ENCODE measurements around the gene SCGN.

The SCGN gene

DNA sequence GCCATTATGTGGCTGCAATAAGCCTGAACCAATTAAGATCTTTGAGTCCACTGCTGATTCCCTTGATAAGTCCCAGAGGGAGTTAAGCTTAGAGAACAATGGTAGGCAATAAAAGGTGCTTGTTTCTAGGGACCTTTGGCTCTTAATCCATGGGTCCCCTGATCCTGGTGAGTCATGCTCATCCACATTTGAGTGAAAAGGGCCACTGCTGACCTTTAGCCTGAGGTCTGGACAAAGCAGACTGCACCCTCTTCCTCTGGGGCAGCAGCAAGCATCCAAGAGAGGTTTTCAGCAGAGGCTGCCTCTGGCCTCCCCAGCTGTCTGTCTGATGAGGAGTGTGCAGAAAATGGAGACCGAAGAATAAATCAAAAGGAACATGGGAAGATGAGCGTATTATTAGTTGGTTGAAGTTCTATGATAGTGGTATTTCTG is 16.1 kb upstream of the SCGN start:
- Histone ChIP-seq H4K20me1 (no peaks in the 10 kb centered on the region), H3K4me3 (no peak overlapping the region), H3K9ac (no peak overlapping the region), H3K36me3 (no peaks in the 10 kb centered on the region), H3K27ac (no peak overlapping the region), H3K9me3 (replicated peaks in 1 of 11) (no peaks in the 10 kb centered on the region), H3K4me2 (no peak overlapping the region), H3K4me1 (no peaks in the 10 kb centered on the region), H3K27me3 (no peaks in the 10 kb centered on the region)
- no peak for TF ChIP-seq Cebpa-rat (IDR thresholded peaks at IDR 0.05)

DNA sequence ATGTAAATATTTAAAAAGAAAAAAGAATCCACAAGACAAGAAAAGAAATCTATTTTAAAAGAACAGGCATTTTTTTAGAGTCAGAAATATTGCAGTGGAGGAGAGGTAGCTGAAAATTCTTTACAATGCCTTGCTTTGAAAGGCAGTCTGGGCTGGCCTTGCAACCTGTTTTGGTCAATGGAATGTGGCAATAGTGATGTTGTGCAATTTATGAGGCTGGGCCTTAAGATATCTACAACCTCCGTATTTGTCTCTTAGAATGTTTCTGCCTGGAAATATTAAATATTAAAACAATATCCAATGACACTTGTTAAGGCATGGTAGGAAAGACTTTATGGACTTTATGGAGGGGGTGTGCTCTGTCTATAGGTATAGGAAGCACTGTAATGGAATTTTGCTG is 14.8 kb upstream of the SCGN start:
- no peak overlapping the region for H3K4me3 ChIP-seq
- no peak overlapping the region for H3K27ac ChIP-seq
- H3K9me3 ChIP-seq (replicated peaks in 1 of 11) = no peaks in the 10 kb centered on the region
- H3K36me3 ChIP-seq = no peaks in the 10 kb centered on the region
- no peaks in the 10 kb centered on the region for H4K20me1 ChIP-seq
- no peaks in the 10 kb centered on the region for H3K27me3 ChIP-seq
- H3K4me2 ChIP-seq = no peak overlapping the region
- no peak overlapping the region for H3K9ac ChIP-seq
- no peak for TF ChIP-seq Cebpa-rat (IDR thresholded peaks at IDR 0.05)
- H3K4me1 ChIP-seq = no peaks in the 10 kb centered on the region

DNA sequence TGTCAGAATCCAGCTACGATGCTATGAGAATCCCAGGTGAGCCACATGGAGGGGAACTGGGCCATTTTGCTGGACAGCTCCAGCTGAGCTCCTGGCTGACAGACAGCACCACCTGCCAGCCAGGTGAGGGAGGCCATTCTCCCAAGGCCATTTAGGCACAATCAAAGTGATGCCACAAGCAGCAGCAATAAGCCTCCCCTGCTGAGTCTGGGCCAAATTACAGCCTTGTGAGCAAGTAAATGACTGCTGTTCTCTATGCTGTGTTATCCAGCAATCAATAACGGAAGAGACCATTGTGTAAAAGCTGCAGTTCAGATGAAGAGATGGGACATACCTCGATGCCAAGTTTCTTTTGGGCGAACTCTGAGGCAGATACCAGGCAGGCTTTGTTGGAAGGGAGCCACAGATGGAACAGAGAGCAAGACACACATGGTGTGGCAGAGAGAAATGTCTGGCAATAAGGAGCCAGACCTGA is 14.0 kb upstream of the SCGN start:
- Histone ChIP-seq H3K36me3 (no peaks in the 10 kb centered on the region), H3K4me1 (no peaks in the 10 kb centered on the region), H3K4me2 (no peak overlapping the region), H4K20me1 (no peaks in the 10 kb centered on the region), H3K4me3 (no peak overlapping the region), H3K27ac (no peak overlapping the region), H3K9me3 (replicated peaks in 1 of 11) (no peaks in the 10 kb centered on the region), H3K27me3 (no peaks in the 10 kb centered on the region), H3K9ac (no peak overlapping the region)
- TF ChIP-seq Cebpa-rat (IDR thresholded peaks at IDR 0.05) = no peak

DNA sequence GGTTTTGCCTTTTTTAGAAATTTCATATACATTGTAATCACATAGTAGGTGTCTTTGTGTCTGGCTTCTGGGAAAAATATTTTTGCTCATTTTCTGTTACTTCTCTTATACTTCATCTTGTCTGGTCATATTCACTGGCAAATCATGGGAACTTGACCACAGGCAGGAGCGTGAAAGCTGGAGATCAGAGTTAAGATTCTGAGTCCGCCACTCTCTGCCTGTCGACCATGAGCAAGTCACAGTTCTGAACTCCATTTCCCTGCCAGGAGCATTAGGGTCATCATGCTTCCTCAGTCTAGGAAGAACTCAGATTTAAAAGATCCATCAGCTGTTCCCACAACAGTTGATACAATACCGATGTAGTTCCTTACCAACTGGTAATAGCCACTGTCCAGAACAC is 12.4 kb upstream of the SCGN start:
- Histone ChIP-seq H3K27me3 (no peaks in the 10 kb centered on the region), H3K4me2 (no peak overlapping the region)
- no peak for TF ChIP-seq Cebpa-rat (IDR thresholded peaks at IDR 0.05)

DNA sequence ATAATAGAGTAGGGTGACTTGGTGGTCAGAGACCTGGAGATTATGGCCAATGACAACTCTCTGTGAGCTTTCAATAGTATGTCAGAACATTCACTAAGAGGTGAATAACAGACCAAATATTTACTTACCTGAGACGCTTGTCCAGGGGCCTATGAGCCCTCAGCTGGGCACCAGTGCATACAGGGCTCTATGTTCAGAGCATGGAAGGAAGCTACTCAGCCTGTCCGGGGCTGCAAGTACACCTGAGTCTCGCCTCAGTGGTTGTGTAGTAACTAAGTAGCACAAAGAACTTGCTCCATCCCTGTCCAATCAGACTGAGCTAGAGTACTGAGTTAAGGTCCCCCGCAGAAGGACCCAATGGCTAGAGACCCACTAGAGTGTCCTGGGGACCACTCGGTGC is 11.6 kb upstream of the SCGN start:
- TF ChIP-seq Cebpa-rat (IDR thresholded peaks at IDR 0.05) = no peak
- no peaks in the 10 kb centered on the region for H4K20me1 ChIP-seq
- H3K36me3 ChIP-seq = no peaks in the 10 kb centered on the region
- H3K4me1 ChIP-seq = no peaks in the 10 kb centered on the region
- H3K27ac ChIP-seq = no peak overlapping the region
- no peaks in the 10 kb centered on the region for H3K9me3 ChIP-seq (replicated peaks in 1 of 11)
- H3K4me3 ChIP-seq = no peak overlapping the region
- no peak overlapping the region for H3K4me2 ChIP-seq
- no peaks in the 10 kb centered on the region for H3K27me3 ChIP-seq
- no peak overlapping the region for H3K9ac ChIP-seq

More for the DNA sequence above, 12.4 kb upstream of the SCGN start:
- H3K4me1 ChIP-seq = no peaks in the 10 kb centered on the region
- H3K4me3 ChIP-seq = no peak overlapping the region
- no peak overlapping the region for H3K27ac ChIP-seq
- H4K20me1 ChIP-seq = no peaks in the 10 kb centered on the region
- no peak overlapping the region for H3K9ac ChIP-seq
- H3K36me3 ChIP-seq = no peaks in the 10 kb centered on the region
- no peaks in the 10 kb centered on the region for H3K9me3 ChIP-seq (replicated peaks in 1 of 11)

DNA sequence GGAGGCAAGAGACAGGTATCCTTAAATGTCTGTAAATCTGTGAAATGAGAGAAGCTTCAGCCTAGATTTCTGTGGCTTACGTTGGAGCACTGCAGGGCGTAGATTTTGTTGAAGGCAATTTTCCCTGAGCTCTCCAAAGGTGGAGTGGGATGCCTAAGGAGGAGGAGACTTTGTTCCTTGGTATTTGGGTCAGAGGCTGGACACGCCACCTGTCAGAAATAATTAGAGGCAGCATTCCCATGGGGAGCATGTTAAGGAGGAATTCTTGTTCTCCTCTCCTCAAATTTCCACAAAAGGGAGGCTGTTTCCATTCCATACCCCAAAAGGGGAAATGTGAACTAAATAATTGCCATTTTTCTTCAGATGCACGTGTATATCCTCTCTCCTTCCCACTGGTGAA is 11.1 kb upstream of the SCGN start:
- H3K27me3 ChIP-seq = no peaks in the 10 kb centered on the region
- no peaks in the 10 kb centered on the region for H3K9me3 ChIP-seq (replicated peaks in 1 of 11)
- no peaks in the 10 kb centered on the region for H4K20me1 ChIP-seq
- no peaks in the 10 kb centered on the region for H3K4me1 ChIP-seq
- no peak overlapping the region for H3K4me3 ChIP-seq
- H3K27ac ChIP-seq = no peak overlapping the region
- no peak for TF ChIP-seq Cebpa-rat (IDR thresholded peaks at IDR 0.05)
- no peak overlapping the region for H3K9ac ChIP-seq
- no peak overlapping the region for H3K4me2 ChIP-seq
- H3K36me3 ChIP-seq = no peaks in the 10 kb centered on the region

DNA sequence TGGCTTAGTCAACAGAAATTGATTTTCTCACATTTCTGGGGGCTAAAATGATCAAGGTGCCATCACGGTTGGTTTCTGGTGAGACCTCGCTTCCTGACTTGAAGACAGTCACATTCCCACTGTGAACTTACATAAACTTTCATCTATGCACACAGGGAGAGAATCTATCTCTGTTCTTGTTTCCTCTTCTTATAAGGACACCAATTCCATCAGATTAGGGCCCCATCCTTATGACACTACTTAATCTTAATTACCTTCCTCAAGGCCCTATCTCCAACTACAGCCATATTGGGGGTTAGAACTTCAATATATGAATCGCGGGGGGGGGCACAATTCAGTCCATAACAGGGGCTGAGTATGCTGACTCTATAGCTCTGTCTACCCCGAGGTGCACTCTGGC is 10.6 kb upstream of the SCGN start:
- Histone ChIP-seq H3K36me3 (no peaks in the 10 kb centered on the region), H3K9ac (no peak overlapping the region), H3K4me1 (no peaks in the 10 kb centered on the region), H3K27me3 (no peaks in the 10 kb centered on the region), H3K27ac (no peak overlapping the region), H4K20me1 (no peaks in the 10 kb centered on the region), H3K4me2 (no peak overlapping the region), H3K4me3 (no peak overlapping the region), H3K9me3 (replicated peaks in 1 of 11) (no peaks in the 10 kb centered on the region)
- no peak for TF ChIP-seq Cebpa-rat (IDR thresholded peaks at IDR 0.05)

DNA sequence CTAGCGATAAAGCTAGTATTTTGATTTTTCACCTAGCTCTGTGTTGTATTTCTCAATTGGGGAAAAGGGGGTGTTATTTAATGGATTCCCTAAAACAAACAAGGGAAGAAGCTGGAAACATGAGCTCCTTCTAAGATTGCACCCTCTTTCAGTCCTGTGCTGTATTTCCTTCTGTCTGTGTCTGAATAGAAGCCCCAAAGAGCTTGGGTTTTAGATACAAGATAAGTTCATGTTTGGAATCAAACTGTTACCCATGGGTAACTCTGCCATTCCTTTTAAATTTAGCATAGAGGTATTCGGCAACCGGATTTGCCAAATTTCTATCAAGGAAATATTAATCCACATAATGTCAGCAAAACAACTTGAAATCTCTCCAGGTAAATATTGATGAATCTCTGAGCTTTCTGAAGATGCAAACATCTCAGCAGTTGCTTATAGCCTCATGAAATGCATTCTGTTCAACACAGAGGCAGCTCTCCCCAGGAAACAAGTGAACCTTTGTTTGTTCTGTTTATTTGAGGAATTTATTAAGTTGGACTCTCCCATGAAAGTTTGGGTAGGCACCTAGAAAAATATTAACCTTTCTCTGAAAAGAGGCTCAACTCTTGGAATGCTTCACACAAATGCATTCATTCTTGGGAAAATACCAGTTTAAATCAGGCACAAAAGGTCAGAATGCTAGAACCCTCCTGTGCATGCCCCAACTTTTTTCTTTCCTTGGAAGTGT is 9.9 kb upstream of the SCGN start:
- Histone ChIP-seq H3K4me2 (no peak overlapping the region), H3K27me3 (no peaks in the 10 kb centered on the region)
- no peak for TF ChIP-seq Cebpa-rat (IDR thresholded peaks at IDR 0.05)

DNA sequence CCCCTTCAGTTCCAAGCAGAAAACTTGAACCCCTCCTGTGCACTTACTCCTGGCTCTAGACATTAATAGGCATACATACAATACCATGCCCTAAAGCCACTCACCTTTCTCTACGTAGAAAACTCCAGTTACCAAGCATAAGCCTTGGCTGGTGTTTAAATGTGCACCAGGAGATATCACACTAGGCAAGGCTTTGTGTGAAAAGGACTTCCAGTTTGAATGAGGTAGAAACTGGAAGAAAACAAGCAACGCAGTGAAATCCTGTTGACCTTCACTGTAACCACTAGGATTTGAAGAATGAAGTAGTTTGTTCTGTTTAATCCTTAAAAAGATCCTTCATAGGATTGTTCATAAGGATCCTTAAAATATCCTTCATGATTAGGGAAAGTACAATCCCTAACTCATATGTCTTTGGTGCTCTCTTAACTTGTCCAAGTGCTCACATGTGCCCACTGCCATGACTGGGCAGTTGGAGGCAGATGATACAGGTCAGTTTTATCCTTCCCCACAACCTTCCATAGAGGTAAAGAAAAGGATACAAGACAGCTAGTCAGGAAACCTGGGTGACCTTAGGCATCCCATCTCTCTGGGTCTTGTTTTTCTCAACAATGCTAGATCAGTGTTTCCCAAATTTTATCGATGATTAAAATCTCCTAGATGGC is 9.2 kb upstream of the SCGN start:
- H3K27me3 ChIP-seq = no peaks in the 10 kb centered on the region
- no peak for TF ChIP-seq Cebpa-rat (IDR thresholded peaks at IDR 0.05)

More for the DNA sequence above, 9.9 kb upstream of the SCGN start:
- H3K27ac ChIP-seq = no peak overlapping the region
- H3K4me1 ChIP-seq = no peaks in the 10 kb centered on the region
- no peaks in the 10 kb centered on the region for H4K20me1 ChIP-seq
- no peaks in the 10 kb centered on the region for H3K9me3 ChIP-seq (replicated peaks in 1 of 11)
- no peak overlapping the region for H3K9ac ChIP-seq
- no peaks in the 10 kb centered on the region for H3K36me3 ChIP-seq
- H3K4me3 ChIP-seq = no peak overlapping the region

DNA sequence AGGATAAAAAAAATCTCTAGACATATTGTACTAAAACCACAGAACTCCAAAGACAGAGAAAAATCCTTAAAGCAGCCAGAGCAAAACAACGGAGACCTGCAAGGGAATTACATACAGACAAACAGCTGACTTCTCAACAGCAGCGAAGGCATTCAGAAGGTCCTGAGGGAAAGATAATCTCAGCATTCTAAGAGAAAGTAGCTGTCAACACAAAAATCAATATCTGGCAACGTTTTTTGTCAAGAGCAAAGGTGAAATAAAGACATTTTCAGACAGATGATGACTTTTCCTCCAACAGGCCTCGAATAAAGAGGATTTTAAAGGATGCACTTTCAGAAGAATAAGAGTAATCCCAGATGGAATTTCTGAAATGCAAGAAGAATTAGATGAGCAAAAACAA is 6.1 kb upstream of the SCGN start:
- H3K4me1 ChIP-seq = peaks cover 0 to 6% (median 0%) of the 10 kb centered on the region in 10 experiments; a peak in 1 of 20 replicates
- H3K9me3 ChIP-seq (replicated peaks in 1 of 11) = no peaks in the 10 kb centered on the region
- H4K20me1 ChIP-seq = no peaks in the 10 kb centered on the region
- no peak overlapping the region for H3K4me2 ChIP-seq
- H3K9ac ChIP-seq = no peak overlapping the region
- TF ChIP-seq Cebpa-rat (IDR thresholded peaks at IDR 0.05) = no peak
- no peak overlapping the region for H3K4me3 ChIP-seq
- no peaks in the 10 kb centered on the region for H3K36me3 ChIP-seq
- no peaks in the 10 kb centered on the region for H3K27me3 ChIP-seq
- no peak overlapping the region for H3K27ac ChIP-seq

More for the DNA sequence above, 9.2 kb upstream of the SCGN start:
- Histone ChIP-seq H3K9me3 (replicated peaks in 1 of 11) (no peaks in the 10 kb centered on the region), H3K4me1 (no peaks in the 10 kb centered on the region), H3K4me2 (no peak overlapping the region), H3K4me3 (no peak overlapping the region), H3K27ac (no peak overlapping the region), H3K9ac (no peak overlapping the region), H3K36me3 (no peaks in the 10 kb centered on the region), H4K20me1 (no peaks in the 10 kb centered on the region)
